GM23338 (cell line): ENCODE data around the gene VPS37B. TPM values are rescaled to one million over a fixed set of nuclear protein-coding genes. Genes with fewer than 3 reads are reported as not detected.

Experiments used
- ATAC-seq: fragments of 200-7000 bp; cut with Tn5 transposase; 3 replicates; pipeline ENCODE4 v1.9.1; 2020
- DNase-seq: peaks from one replicate; pipeline ENCODE4 v3.0.0-alpha.2; 2015; ENCODE audit warnings: low spot score
- H2AFZ ChIP-seq: fragments of 200-600 bp; sonication (generic); 2 replicates; pipeline ENCODE4 v1.8.0; 2016; ENCODE audit warnings: antibody characterized with exemption, mild to moderate bottlenecking, moderate library complexity
- H3F3A ChIP-seq: fragments of 200-600 bp; sonication (generic); replicated peaks from 2 replicates; pipeline ENCODE4 v1.8.0; 2017; ENCODE audit warnings: antibody characterized with exemption, mixed run types, low read depth
- H3K27ac ChIP-seq: fragments of 200-600 bp; sonication (generic); 2 replicates; pipeline ENCODE4 v1.6.1; 2016; ENCODE audit warnings: low read depth
- H3K27me3 ChIP-seq: fragments of 200-600 bp; sonication (generic); 2 replicates; pipeline ENCODE4 v1.8.0; 2016; ENCODE audit warnings: mild to moderate bottlenecking, mixed run types, moderate library complexity; ENCODE audit not compliant: insufficient read depth
- H3K36me3 ChIP-seq: fragments of 200-600 bp; sonication (generic); 2 replicates; pipeline ENCODE4 v1.8.0; 2016; ENCODE audit warnings: mild to moderate bottlenecking; ENCODE audit not compliant: insufficient read depth
- H3K4me1 ChIP-seq: fragments of 200-600 bp; sonication (generic); 2 replicates; pipeline ENCODE4 v1.8.0; 2016; ENCODE audit warnings: mild to moderate bottlenecking, moderate library complexity; ENCODE audit not compliant: insufficient read depth
- H3K4me2 ChIP-seq: fragments of 200-600 bp; sonication (generic); 2 replicates; pipeline ENCODE4 v1.7.1; 2017; ENCODE audit warnings: mixed run types
- H3K4me3 ChIP-seq: fragments of 200-600 bp; sonication (generic); 2 replicates; pipeline ENCODE4 v1.6.1; 2016; ENCODE audit warnings: mixed run types
- H3K79me2 ChIP-seq: fragments of 200-600 bp; sonication (generic); replicated peaks from 2 replicates; pipeline ENCODE4 v1.8.0; 2017; ENCODE audit warnings: mild to moderate bottlenecking; ENCODE audit not compliant: insufficient read depth
- H3K9me2 ChIP-seq: fragments of 200-600 bp; sonication (generic); 2 replicates; pipeline ENCODE4 v1.8.0; 2017; ENCODE audit not compliant: insufficient read depth
- H4K20me1 ChIP-seq: fragments of 200-600 bp; sonication (generic); replicated peaks from 2 replicates; pipeline ENCODE4 v1.8.0; 2017; ENCODE audit warnings: mild to moderate bottlenecking; ENCODE audit not compliant: insufficient read depth
- H3K27ac Mint-ChIP-seq: 2 replicates; pipeline ENCODE4 v1.8.0; 2020; ENCODE audit warnings: inconsistent platforms, mild to moderate bottlenecking, moderate library complexity, mixed read lengths
- H3K27me3 Mint-ChIP-seq: 3 replicates; pipeline ENCODE4 v1.8.0; 2022; ENCODE audit warnings: low read depth, mild to moderate bottlenecking, moderate library complexity, mixed read lengths, inconsistent platforms; ENCODE audit not compliant: insufficient read depth, poor library complexity
- H3K36me3 Mint-ChIP-seq: 3 replicates; pipeline ENCODE4 v1.8.0; 2021; ENCODE audit warnings: low read depth, mild to moderate bottlenecking, inconsistent platforms, moderate library complexity, mixed read lengths
- H3K4me1 Mint-ChIP-seq: 3 replicates; pipeline ENCODE4 v1.8.0; 2020; ENCODE audit warnings: mild to moderate bottlenecking, inconsistent platforms, mixed read lengths
- H3K4me3 Mint-ChIP-seq: 3 replicates; pipeline ENCODE4 v1.8.0; 2021; ENCODE audit warnings: moderate library complexity, mild to moderate bottlenecking, inconsistent platforms, mixed read lengths
- H3K9me3 Mint-ChIP-seq: 3 replicates; pipeline ENCODE4 v1.8.0; 2020; ENCODE audit warnings: moderate library complexity, mild to moderate bottlenecking, inconsistent platforms, mixed read lengths
- CREB1 ChIP-seq: fragments of 250-450 bp; sonication (Bioruptor Pico); IDR thresholded peaks from 2 replicates; pipeline ENCODE4 v1.5.0; 2020; ENCODE audit warnings: low read depth, mild to moderate bottlenecking, moderate library complexity
- EZH2 ChIP-seq: fragments of 200-600 bp; sonication (generic); IDR thresholded peaks from one replicate; pipeline ENCODE4 v1.8.0; 2017; ENCODE audit warnings: antibody characterized with exemption, mild to moderate bottlenecking, low read depth; ENCODE audit not compliant: unreplicated experiment
- EZH2phosphoT487 ChIP-seq: fragments of 200-600 bp; sonication (generic); IDR thresholded peaks from one replicate; pipeline ENCODE4 v1.8.1; 2018; ENCODE audit warnings: antibody characterized with exemption; ENCODE audit not compliant: unreplicated experiment
- JUNB ChIP-seq: IDR thresholded peaks from one replicate; pipeline ENCODE4 v1.6.1; 2016; ENCODE audit warnings: antibody characterized with exemption; ENCODE audit not compliant: unreplicated experiment
- NANOG ChIP-seq: IDR thresholded peaks from 2 replicates; pipeline ENCODE4 v1.6.1; 2016; ENCODE audit warnings: antibody characterized with exemption, borderline replicate concordance
- POLR2AphosphoS5 ChIP-seq: IDR thresholded peaks from 2 replicates; pipeline ENCODE4 v1.6.1; 2016; ENCODE audit warnings: antibody characterized with exemption, low read depth
- STAT1 ChIP-seq: IDR thresholded peaks from one replicate; pipeline ENCODE4 v1.6.1; 2016; ENCODE audit warnings: antibody characterized with exemption; ENCODE audit not compliant: unreplicated experiment
- ZNF114 ChIP-seq: fragments of 250-450 bp; sonication (Bioruptor Pico); IDR thresholded peaks from 2 replicates; pipeline ENCODE4 v1.5.0; 2020; ENCODE audit warnings: mild to moderate bottlenecking, moderate library complexity
- ZNF331 ChIP-seq: fragments of 250-450 bp; sonication (Bioruptor Pico); IDR thresholded peaks from 2 replicates; pipeline ENCODE4 v1.5.0; 2020; ENCODE audit warnings: low read depth, mild to moderate bottlenecking, moderate library complexity
- polyA plus RNA-seq: library from polyadenylated mRNA; unstranded; fragments of >200 nt; fragmentation: Nextera tagmentation; extraction: Ambion mirVana; gene quantifications from 2 replicates; pipeline ENCODE4 v1.2.1, GENCODE V29; 2016
- total RNA-seq: library from RNA; depleted of rRNA; stranded (reverse); fragments of >200 nt; shearing (Covaris generic); gene quantifications from 2 replicates; pipeline ENCODE4 v1.2.3, GENCODE V29; 2014
- TF ChIP-seq, protein P1 (sequence below), 2 experiments: fragments of 200-600 bp in 1 of 2; sonication (generic) in 1 of 2; conservative IDR thresholded peaks; 2 replicates each; pipeline versions ENCODE4 v1.5.1 to v1.6.1; 2016 to 2017; ENCODE audit warnings: antibody characterized with exemption in 2 of 2, low read depth in 2 of 2, mild to moderate bottlenecking in 2 of 2, moderate library complexity in 1 of 2
- TF ChIP-seq, protein P2 (sequence below): IDR thresholded peaks from one replicate; pipeline ENCODE4 v1.6.1; 2018; ENCODE audit warnings: antibody characterized with exemption; ENCODE audit not compliant: unreplicated experiment
- TF ChIP-seq, protein P3 (sequence below): IDR thresholded peaks from 2 replicates; pipeline ENCODE4 v1.6.1; 2016; ENCODE audit warnings: antibody characterized with exemption

Gene VPS37B
- total and polyA plus RNA-seq, 2 experiments from 2014 or later: 6.7 to 10.9 TPM

DNA sequence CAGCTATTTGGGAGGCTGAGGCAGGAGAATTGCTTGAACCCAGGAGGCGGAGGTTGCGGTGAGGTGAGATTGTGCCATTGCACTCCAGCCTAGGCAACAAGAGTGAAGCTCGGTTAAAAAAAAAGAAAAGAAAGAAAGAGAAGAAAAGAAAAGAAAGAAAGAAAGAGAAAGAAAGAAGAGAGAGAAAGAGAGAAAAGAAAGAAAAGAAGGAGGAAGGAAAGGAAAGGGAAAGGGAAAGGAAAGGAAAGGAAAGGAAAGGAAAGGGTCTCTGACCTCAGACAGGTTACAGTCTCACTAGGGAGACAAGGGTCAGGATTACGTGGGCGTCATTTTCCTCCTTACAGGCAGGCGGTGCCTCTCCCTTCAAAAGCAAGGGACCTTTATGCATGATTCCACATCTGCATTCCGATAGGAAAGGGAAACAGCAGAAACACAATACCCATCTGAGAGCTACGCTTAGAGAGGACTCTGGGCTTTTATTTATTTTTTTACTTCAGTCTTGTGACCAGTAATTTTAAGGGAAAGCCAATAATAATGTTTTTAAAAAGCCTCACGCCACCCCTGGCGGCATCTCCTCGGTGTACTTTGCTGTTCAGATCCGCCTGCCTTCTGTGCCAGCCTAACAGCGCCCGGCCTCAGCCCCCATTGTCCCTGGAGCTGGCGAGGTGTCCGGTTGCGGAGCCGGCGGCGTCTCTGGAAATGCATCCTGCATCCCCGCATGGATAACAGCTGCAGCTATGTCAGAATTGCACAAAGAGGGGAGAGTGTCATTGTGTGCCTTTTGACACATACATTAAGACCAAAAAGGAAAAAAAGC is 61.6 kb downstream of the VPS37B start:
- Histone ChIP-seq H3K27ac (no peak overlapping the region), H3K9me2 (no peaks in the 10 kb centered on the region), H3F3A (peaks cover 4% of the 10 kb centered on the region; the same call in 1 of the 2 replicates), H3K27me3 (peaks cover 38% of the 10 kb centered on the region), H3K4me1 (peaks cover 9% of the 10 kb centered on the region), H3K4me2 (peak overlapping the region; percentile 79), H3K79me2 (peaks cover 7% of the 10 kb centered on the region), H3K36me3 (no peaks in the 10 kb centered on the region), H3K4me3 (peak overlapping the region; percentile 53), H2AFZ (peak overlapping the region; percentile 82; the same call in 1 of the 2 replicates), H4K20me1 (peaks cover 26% of the 10 kb centered on the region)
- TF ChIP-seq, protein P1, sequence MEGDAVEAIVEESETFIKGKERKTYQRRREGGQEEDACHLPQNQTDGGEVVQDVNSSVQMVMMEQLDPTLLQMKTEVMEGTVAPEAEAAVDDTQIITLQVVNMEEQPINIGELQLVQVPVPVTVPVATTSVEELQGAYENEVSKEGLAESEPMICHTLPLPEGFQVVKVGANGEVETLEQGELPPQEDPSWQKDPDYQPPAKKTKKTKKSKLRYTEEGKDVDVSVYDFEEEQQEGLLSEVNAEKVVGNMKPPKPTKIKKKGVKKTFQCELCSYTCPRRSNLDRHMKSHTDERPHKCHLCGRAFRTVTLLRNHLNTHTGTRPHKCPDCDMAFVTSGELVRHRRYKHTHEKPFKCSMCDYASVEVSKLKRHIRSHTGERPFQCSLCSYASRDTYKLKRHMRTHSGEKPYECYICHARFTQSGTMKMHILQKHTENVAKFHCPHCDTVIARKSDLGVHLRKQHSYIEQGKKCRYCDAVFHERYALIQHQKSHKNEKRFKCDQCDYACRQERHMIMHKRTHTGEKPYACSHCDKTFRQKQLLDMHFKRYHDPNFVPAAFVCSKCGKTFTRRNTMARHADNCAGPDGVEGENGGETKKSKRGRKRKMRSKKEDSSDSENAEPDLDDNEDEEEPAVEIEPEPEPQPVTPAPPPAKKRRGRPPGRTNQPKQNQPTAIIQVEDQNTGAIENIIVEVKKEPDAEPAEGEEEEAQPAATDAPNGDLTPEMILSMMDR (conservative IDR thresholded peaks at IDR 0.05; ENCODE audit: low read depth in 2 of 2): peak in 1 of 2 experiments; percentile 21; a peak in 1 of 4 replicates
- TF ChIP-seq EZH2: no peak
- DNase-seq: peak; percentile 87
- Mint-ChIP-seq H3K9me3 (no peaks in the 10 kb centered on the region), H3K4me3 (peak overlapping the region; percentile 83), H3K4me1 (peaks cover 28% of the 10 kb centered on the region), H3K27me3 (peaks cover 37% of the 10 kb centered on the region), H3K36me3 (no peaks in the 10 kb centered on the region; the same call in 2 of the 3 replicates), H3K27ac (peak overlapping the region; percentile 21; the same call in 1 of the 2 replicates)
- peak; percentile 78 for ATAC-seq

DNA sequence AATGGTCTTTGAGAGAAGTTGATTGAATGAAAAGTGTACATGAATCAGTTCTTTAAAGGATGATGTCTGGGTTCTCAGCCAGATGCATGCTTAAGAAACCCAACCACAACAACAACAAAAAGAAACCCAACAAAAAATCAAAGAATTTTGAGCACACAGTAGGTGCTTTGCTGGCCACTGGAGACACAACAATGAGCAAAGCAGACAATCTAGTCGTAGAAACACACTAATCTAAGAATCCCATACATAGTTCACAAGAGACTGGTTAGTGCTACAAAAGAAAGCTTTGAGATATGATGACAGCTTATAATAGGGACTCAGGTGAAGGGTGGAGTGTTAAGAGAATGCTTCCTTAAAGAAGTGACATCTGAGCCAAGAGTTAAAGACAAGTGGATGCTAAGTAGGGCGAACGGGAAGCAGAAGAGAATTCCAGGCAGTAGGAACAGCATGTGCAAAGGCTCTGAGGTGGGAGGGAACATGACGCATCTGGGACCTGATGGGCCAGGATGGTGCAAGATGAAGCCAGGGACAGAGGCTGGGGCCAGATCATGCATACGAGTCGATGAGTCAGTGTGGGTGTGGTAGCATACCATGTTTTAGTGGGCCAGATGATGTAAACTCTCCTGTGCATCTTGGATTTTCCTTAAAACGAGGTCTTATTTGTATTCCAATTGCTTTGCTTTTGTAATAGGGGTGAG is 65.3 kb downstream of the VPS37B start:
- no peaks in the 10 kb centered on the region for H3K79me2 ChIP-seq
- no peak overlapping the region for H3K4me2 ChIP-seq
- no peak overlapping the region for H3K27ac ChIP-seq
- no peaks in the 10 kb centered on the region for H3K9me2 ChIP-seq
- Mint-ChIP-seq H3K36me3 (no peaks in the 10 kb centered on the region; the same call in 2 of the 3 replicates), H3K9me3 (no peaks in the 10 kb centered on the region), H3K27me3 (peaks cover 18% of the 10 kb centered on the region), H3K4me3 (no peak overlapping the region), H3K27ac (no peak overlapping the region), H3K4me1 (peaks cover 26% of the 10 kb centered on the region)
- 0 out of 2 replicates have a peak, but pooled peaks cover 5% of the 10 kb centered on the region for H4K20me1 ChIP-seq
- no peak overlapping the region for H3K4me3 ChIP-seq
- H3K36me3 ChIP-seq: no peaks in the 10 kb centered on the region
- H3K4me1 ChIP-seq: peaks cover 11% of the 10 kb centered on the region; the same call in 1 of the 2 replicates
- peaks cover 4% of the 10 kb centered on the region; the same call in 1 of the 2 replicates for H3F3A ChIP-seq
- DNase-seq (no peak), ATAC-seq (no peak)
- H2AFZ ChIP-seq: no peak overlapping the region
- peaks cover 21% of the 10 kb centered on the region for H3K27me3 ChIP-seq
- TF ChIP-seq ZNF114 (CRISPR knock-in tag): no peak
- TF ChIP-seq CREB1 (CRISPR knock-in tag): no peak
- no peak for TF ChIP-seq EZH2phosphoT487
- TF ChIP-seq JUNB: no peak
- TF ChIP-seq, protein P2, sequence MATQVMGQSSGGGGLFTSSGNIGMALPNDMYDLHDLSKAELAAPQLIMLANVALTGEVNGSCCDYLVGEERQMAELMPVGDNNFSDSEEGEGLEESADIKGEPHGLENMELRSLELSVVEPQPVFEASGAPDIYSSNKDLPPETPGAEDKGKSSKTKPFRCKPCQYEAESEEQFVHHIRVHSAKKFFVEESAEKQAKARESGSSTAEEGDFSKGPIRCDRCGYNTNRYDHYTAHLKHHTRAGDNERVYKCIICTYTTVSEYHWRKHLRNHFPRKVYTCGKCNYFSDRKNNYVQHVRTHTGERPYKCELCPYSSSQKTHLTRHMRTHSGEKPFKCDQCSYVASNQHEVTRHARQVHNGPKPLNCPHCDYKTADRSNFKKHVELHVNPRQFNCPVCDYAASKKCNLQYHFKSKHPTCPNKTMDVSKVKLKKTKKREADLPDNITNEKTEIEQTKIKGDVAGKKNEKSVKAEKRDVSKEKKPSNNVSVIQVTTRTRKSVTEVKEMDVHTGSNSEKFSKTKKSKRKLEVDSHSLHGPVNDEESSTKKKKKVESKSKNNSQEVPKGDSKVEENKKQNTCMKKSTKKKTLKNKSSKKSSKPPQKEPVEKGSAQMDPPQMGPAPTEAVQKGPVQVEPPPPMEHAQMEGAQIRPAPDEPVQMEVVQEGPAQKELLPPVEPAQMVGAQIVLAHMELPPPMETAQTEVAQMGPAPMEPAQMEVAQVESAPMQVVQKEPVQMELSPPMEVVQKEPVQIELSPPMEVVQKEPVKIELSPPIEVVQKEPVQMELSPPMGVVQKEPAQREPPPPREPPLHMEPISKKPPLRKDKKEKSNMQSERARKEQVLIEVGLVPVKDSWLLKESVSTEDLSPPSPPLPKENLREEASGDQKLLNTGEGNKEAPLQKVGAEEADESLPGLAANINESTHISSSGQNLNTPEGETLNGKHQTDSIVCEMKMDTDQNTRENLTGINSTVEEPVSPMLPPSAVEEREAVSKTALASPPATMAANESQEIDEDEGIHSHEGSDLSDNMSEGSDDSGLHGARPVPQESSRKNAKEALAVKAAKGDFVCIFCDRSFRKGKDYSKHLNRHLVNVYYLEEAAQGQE: no peak
- no peak for TF ChIP-seq ZNF331
- no peak for TF ChIP-seq EZH2
- TF ChIP-seq, protein P1 (conservative IDR thresholded peaks at IDR 0.05; ENCODE audit: low read depth in 2 of 2): no peak
- no peak for TF ChIP-seq STAT1
- TF ChIP-seq NANOG: no peak
- TF ChIP-seq, protein P3, sequence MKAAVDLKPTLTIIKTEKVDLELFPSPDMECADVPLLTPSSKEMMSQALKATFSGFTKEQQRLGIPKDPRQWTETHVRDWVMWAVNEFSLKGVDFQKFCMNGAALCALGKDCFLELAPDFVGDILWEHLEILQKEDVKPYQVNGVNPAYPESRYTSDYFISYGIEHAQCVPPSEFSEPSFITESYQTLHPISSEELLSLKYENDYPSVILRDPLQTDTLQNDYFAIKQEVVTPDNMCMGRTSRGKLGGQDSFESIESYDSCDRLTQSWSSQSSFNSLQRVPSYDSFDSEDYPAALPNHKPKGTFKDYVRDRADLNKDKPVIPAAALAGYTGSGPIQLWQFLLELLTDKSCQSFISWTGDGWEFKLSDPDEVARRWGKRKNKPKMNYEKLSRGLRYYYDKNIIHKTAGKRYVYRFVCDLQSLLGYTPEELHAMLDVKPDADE: no peak
- TF ChIP-seq POLR2AphosphoS5: no peak
